ENCODE data around the gene C3orf52. TPM values are rescaled to one million over a fixed set of nuclear protein-coding genes. Genes with fewer than 3 reads are reported as not detected.
A peak's percentile ranks its signal among the peaks of the same experiment; 100 is the strongest.

C3orf52 gene
- polyA plus RNA-seq, 6 donors from 2014 or later = 0.23 to 1.1 (median 0.61) TPM; not detected in 1

GRCh38 chr3:112090887-112091586 is 4.8 kb downstream of the C3orf52 start:
- Mint-ChIP-seq H3K27ac (peak overlapping the region in 3 of 6 donors; percentile 7 to 83 (median 54)), H3K4me3 (peak overlapping the region in 1 of 8 donors; percentile 31), H3K4me1 (peaks cover 25 to 42% (median 39%) of the 10 kb centered on the region in 3 donors), H3K36me3 (no peaks in the 10 kb centered on the region), H3K9me3 (no peaks in the 10 kb centered on the region), H3K27me3 (peaks cover 27 to 42% (median 38%) of the 10 kb centered on the region in 3 donors)
- ATAC-seq (ENCODE audit: low read depth in 2 of 2) (no peak), DNase-seq (no peak)

GRCh38 chr3:112092496-112093179 is 6.4 kb downstream of the C3orf52 start:
- DNase-seq (peak; percentile 39), ATAC-seq (ENCODE audit: low read depth in 2 of 2) (peak; percentile 87 to 93)
- peak overlapping the region; percentile 0 to 77 (median 17) for H3K27ac Mint-ChIP-seq
- peaks cover 21 to 33% (median 29%) of the 10 kb centered on the region in 3 donors for H3K27me3 Mint-ChIP-seq
- no peaks in the 10 kb centered on the region for H3K9me3 Mint-ChIP-seq
- peaks cover 19 to 32% (median 29%) of the 10 kb centered on the region in 3 donors for H3K4me1 Mint-ChIP-seq
- H3K36me3 Mint-ChIP-seq = no peaks in the 10 kb centered on the region
- peak overlapping the region in 5 of 8 donors; percentile 15 to 78 (median 45) for H3K4me3 Mint-ChIP-seq

- Mint-ChIP-seq H3K36me3 (no peaks in the 10 kb centered on the region), H3K9me3 (no peaks in the 10 kb centered on the region), H3K4me1 (peaks cover 19 to 32% (median 29%) of the 10 kb centered on the region in 3 donors), H3K27me3 (peaks cover 16 to 32% (median 29%) of the 10 kb centered on the region in 3 donors), H3K27ac (peak overlapping the region in 2 of 6 donors; percentile 14 to 77), H3K4me3 (peak overlapping the region in 4 of 8 donors; percentile 8 to 78 (median 40))
- ATAC-seq (ENCODE audit: low read depth in 2 of 2) = no peak
- DNase-seq = no peak
Observed at GRCh38 chr3:112093180-112093522, 7.0 kb downstream of the C3orf52 start.

GRCh38 chr3:112095731-112096130 is 9.5 kb downstream of the C3orf52 start:
- Mint-ChIP-seq H3K27me3 (peaks cover 0 to 21% (median 14%) of the 10 kb centered on the region in 3 donors), H3K4me3 (no peak overlapping the region), H3K4me1 (peaks cover 19 to 28% (median 23%) of the 10 kb centered on the region in 3 donors), H3K27ac (no peak overlapping the region), H3K9me3 (peaks cover 0 to 7% (median 4%) of the 10 kb centered on the region in 7 donors), H3K36me3 (peaks cover 0 to 7% of the 10 kb centered on the region in 2 donors)
- no peak for ATAC-seq (ENCODE audit: low read depth in 2 of 2)
- DNase-seq = no peak

- Mint-ChIP-seq H3K27ac (no peak overlapping the region), H3K9me3 (peaks cover 0 to 7% (median 4%) of the 10 kb centered on the region in 7 donors), H3K4me3 (no peak overlapping the region), H3K36me3 (peaks cover 0 to 7% of the 10 kb centered on the region in 2 donors), H3K4me1 (peaks cover 16 to 24% (median 18%) of the 10 kb centered on the region in 3 donors), H3K27me3 (peaks cover 0 to 16% (median 10%) of the 10 kb centered on the region in 3 donors)
- no peak for ATAC-seq (ENCODE audit: low read depth in 2 of 2)
- DNase-seq = no peak
Observed at GRCh38 chr3:112096176-112096575, 10.0 kb downstream of the C3orf52 start.

- ATAC-seq (ENCODE audit: low read depth in 2 of 2) = no peak
- Mint-ChIP-seq H3K9me3 (peaks cover 0 to 7% (median 4%) of the 10 kb centered on the region in 7 donors), H3K27ac (no peak overlapping the region), H3K4me1 (peaks cover 11 to 16% (median 12%) of the 10 kb centered on the region in 3 donors), H3K27me3 (peaks cover 0 to 13% (median 7%) of the 10 kb centered on the region in 3 donors), H3K4me3 (no peak overlapping the region), H3K36me3 (peaks cover 0 to 7% of the 10 kb centered on the region in 2 donors)
- no peak for DNase-seq
Observed at GRCh38 chr3:112097378-112097777, 11.2 kb downstream of the C3orf52 start.

- Mint-ChIP-seq H3K36me3 (peaks cover 6 to 14% of the 10 kb centered on the region in 2 donors), H3K27ac (no peak overlapping the region), H3K4me1 (peaks cover 0 to 4% (median 0%) of the 10 kb centered on the region in 3 donors), H3K27me3 (peaks cover 4 to 15% (median 8%) of the 10 kb centered on the region in 3 donors), H3K9me3 (peaks cover 0 to 7% (median 4%) of the 10 kb centered on the region in 7 donors), H3K4me3 (no peak overlapping the region)
- DNase-seq = no peak
- ATAC-seq (ENCODE audit: low read depth in 2 of 2) = no peak
Observed at GRCh38 chr3:112101916-112102315, 15.7 kb downstream of the C3orf52 start.

GRCh38 chr3:112104774-112105173 is 18.6 kb downstream of the C3orf52 start:
- peaks cover 4 to 23% (median 5%) of the 10 kb centered on the region in 3 donors for H3K27me3 Mint-ChIP-seq
- DNase-seq = no peak

GRCh38 chr3:112109322-112109721 is 23.1 kb downstream of the C3orf52 start:
- Mint-ChIP-seq H3K27ac (no peak overlapping the region), H3K4me3 (no peak overlapping the region), H3K4me1 (peaks cover 26 to 27% (median 27%) of the 10 kb centered on the region in 3 donors), H3K36me3 (no peaks in the 10 kb centered on the region), H3K9me3 (no peaks in the 10 kb centered on the region), H3K27me3 (peaks cover 4 to 15% (median 5%) of the 10 kb centered on the region in 3 donors)
- ATAC-seq (ENCODE audit: low read depth in 2 of 2) (no peak), DNase-seq (no peak)

More at GRCh38 chr3:112104774-112105173, 18.6 kb downstream of the C3orf52 start:
- no peak overlapping the region for H3K4me3 Mint-ChIP-seq
- H3K4me1 Mint-ChIP-seq = no peaks in the 10 kb centered on the region
- peaks cover 6 to 7% of the 10 kb centered on the region in 2 donors for H3K36me3 Mint-ChIP-seq
- no peak for ATAC-seq (ENCODE audit: low read depth in 2 of 2)
- H3K9me3 Mint-ChIP-seq = peaks cover 0 to 4% (median 0%) of the 10 kb centered on the region in 7 donors
- H3K27ac Mint-ChIP-seq = peak overlapping the region in 1 of 6 donors; percentile 28

GRCh38 chr3:112111785-112112402 is 25.7 kb downstream of the C3orf52 start:
- Mint-ChIP-seq H3K27ac (peak overlapping the region in 5 of 6 donors; percentile 39 to 98 (median 79)), H3K27me3 (peaks cover 0 to 15% (median 5%) of the 10 kb centered on the region in 3 donors), H3K4me3 (peak overlapping the region in 3 of 8 donors; percentile 4 to 21 (median 17)), H3K4me1 (peaks cover 40 to 53% (median 47%) of the 10 kb centered on the region in 3 donors), H3K9me3 (no peaks in the 10 kb centered on the region), H3K36me3 (no peaks in the 10 kb centered on the region)
- ATAC-seq (ENCODE audit: low read depth in 2 of 2) = peak; percentile 78 to 81
- peak; percentile 76 for DNase-seq

- Mint-ChIP-seq H3K4me3 (peak overlapping the region in 6 of 8 donors; percentile 37 to 91 (median 76)), H3K9me3 (no peaks in the 10 kb centered on the region), H3K27me3 (no peaks in the 10 kb centered on the region), H3K4me1 (peaks cover 64 to 81% (median 75%) of the 10 kb centered on the region in 3 donors), H3K27ac (peak overlapping the region; percentile 92 to 99 (median 98)), H3K36me3 (no peaks in the 10 kb centered on the region)
- DNase-seq (no peak), ATAC-seq (ENCODE audit: low read depth in 2 of 2) (peak in 1 of 2 donors; percentile 8)
Observed at GRCh38 chr3:112114576-112115160, 28.5 kb downstream of the C3orf52 start.

GRCh38 chr3:112115161-112115739 is 29.1 kb downstream of the C3orf52 start:
- no peaks in the 10 kb centered on the region for H3K36me3 Mint-ChIP-seq
- ATAC-seq (ENCODE audit: low read depth in 2 of 2) (peak; percentile 10 to 13), DNase-seq (no peak)
- H3K4me1 Mint-ChIP-seq = peaks cover 70 to 86% (median 81%) of the 10 kb centered on the region in 3 donors
- H3K9me3 Mint-ChIP-seq = no peaks in the 10 kb centered on the region
- H3K27me3 Mint-ChIP-seq = no peaks in the 10 kb centered on the region
- H3K4me3 Mint-ChIP-seq = peak overlapping the region; percentile 16 to 91 (median 76)
- peak overlapping the region; percentile 92 to 99 (median 98) for H3K27ac Mint-ChIP-seq
